Gastroesophageal sphincter (tissue), 4 donors: ENCODE data around the gene ORAI1. TPM values are rescaled to one million over a fixed set of nuclear protein-coding genes. Genes with fewer than 3 reads are reported as not detected.

Experiments used
- ATAC-seq: fragments of 150-250 bp; one replicate; pipeline ENCODE4 v1.9.1; 2016; ENCODE audit warnings: mild to moderate bottlenecking, moderate library complexity
- H3K27ac ChIP-seq, 4 donors: fragments of 200-600 bp; sonication (generic) in 3 of 4; 1 replicate in 3 of 4; 2 replicates in 1 of 4; pipeline ENCODE4 v1.5.1; 2016 to 2019
- H3K27me3 ChIP-seq: fragments of 200-600 bp; sonication (generic); one replicate; pipeline ENCODE4 v1.5.1; 2019
- H3K36me3 ChIP-seq, 2 donors: fragments of 200-600 bp; sonication (generic); one replicate each; pipeline ENCODE4 v1.5.1; 2019; ENCODE audit warnings: control low read depth in 1 of 2
- H3K4me1 ChIP-seq, 3 donors: fragments of 200-600 bp; sonication (generic); 1 replicate in 2 of 3; 2 replicates in 1 of 3; pipeline ENCODE4 v1.5.1; 2016 to 2019; ENCODE audit warnings: control low read depth in 2 of 3
- H3K4me3 ChIP-seq, 2 donors: fragments of 200-600 bp; sonication (generic); one replicate each; pipeline ENCODE4 v1.5.1; 2019; ENCODE audit warnings: mild to moderate bottlenecking in 1 of 2, moderate library complexity in 1 of 2
- H3K9me3 ChIP-seq, 3 donors: fragments of 200-600 bp; sonication (generic); one replicate each; pipeline ENCODE4 v1.5.1; 2017 to 2019; ENCODE audit warnings: control low read depth in 2 of 3
- EP300 ChIP-seq: sonication (generic); formaldehyde crosslinking; IDR thresholded peaks from one replicate; pipeline ENCODE4 v1.6.1; 2017; ENCODE audit warnings: antibody characterized with exemption, mild to moderate bottlenecking
- POLR2A ChIP-seq, 2 donors: fragments of 450-650 bp; IDR thresholded peaks; one replicate each; pipeline ENCODE4 v1.6.1; 2017; ENCODE audit warnings: antibody characterized with exemption in 2 of 2, mild to moderate bottlenecking in 2 of 2, moderate library complexity in 1 of 2
- POLR2AphosphoS5 ChIP-seq: sonication (generic); formaldehyde crosslinking; IDR thresholded peaks from one replicate; pipeline ENCODE4 v1.6.1; 2017; ENCODE audit warnings: antibody characterized with exemption
- WGBS, 2 donors: methylation state at CpG; one replicate each; pipeline ENCODE4 v1.1.5; 2018; ENCODE audit warnings: low coverage in 1 of 2; 5-methylcytosine and 5-hydroxymethylcytosine counted together
- total RNA-seq, 4 donors: library from RNA; depleted of rRNA; stranded (reverse); fragments of >200 nt; gene quantifications; one replicate each; pipeline ENCODE4 v1.1.0, GENCODE V29; 2016
- TF ChIP-seq, protein P1 (sequence below), 4 experiments: fragments of 200-600 bp in 2 of 4; fragments of 450-650 bp in 2 of 4; sonication (generic) in 1 of 4; IDR thresholded peaks; one replicate each; pipeline ENCODE4 v1.5.1; 2017 to 2019; ENCODE audit warnings: antibody characterized with exemption in 4 of 4, mild to moderate bottlenecking in 2 of 4, moderate library complexity in 2 of 4

The ORAI1 gene
- total RNA-seq, 4 donors from 2014 or later, result 8.7 to 15.5 (median 12.6) TPM

DNA sequence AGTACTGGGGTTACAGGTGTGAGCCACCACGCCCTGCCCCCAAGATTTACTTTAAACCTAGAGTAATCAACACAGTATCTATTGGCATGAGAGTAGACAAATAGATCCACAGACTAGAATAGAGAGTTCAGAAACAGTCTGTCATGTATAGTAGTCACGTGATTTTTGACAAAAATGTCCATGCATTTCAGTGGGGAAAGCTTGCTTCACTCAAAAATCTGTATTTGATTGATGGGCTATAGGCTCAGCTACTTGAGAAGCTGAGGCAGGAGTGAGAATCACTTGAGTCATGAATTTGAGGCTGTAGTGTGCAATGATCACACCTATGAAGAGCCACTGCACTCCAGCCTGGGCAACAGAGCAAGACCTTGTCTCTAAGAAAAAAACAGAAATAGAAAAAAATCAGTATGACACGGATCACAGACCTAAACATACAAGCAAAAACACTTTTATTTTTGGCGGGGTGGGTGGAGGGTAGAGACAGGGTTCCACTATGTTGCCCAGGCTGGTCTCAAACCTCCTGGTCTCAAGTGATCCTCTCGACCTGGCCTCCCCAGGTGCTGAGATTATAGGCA lies 7.6 kb upstream of the ORAI1 start:
- TF ChIP-seq POLR2A (IDR thresholded peaks at IDR 0.05), result no peak
- no peak for TF ChIP-seq POLR2AphosphoS5
- TF ChIP-seq EP300, result no peak
- TF ChIP-seq, protein P1, sequence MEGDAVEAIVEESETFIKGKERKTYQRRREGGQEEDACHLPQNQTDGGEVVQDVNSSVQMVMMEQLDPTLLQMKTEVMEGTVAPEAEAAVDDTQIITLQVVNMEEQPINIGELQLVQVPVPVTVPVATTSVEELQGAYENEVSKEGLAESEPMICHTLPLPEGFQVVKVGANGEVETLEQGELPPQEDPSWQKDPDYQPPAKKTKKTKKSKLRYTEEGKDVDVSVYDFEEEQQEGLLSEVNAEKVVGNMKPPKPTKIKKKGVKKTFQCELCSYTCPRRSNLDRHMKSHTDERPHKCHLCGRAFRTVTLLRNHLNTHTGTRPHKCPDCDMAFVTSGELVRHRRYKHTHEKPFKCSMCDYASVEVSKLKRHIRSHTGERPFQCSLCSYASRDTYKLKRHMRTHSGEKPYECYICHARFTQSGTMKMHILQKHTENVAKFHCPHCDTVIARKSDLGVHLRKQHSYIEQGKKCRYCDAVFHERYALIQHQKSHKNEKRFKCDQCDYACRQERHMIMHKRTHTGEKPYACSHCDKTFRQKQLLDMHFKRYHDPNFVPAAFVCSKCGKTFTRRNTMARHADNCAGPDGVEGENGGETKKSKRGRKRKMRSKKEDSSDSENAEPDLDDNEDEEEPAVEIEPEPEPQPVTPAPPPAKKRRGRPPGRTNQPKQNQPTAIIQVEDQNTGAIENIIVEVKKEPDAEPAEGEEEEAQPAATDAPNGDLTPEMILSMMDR (IDR thresholded peaks at IDR 0.05), result no peak
- no peak for ATAC-seq
- H3K27ac ChIP-seq, result no peak overlapping the region
- H3K4me1 ChIP-seq, result peaks cover 0 to 14% (median 0%) of the 10 kb centered on the region in 3 donors
- no peaks in the 10 kb centered on the region for H3K36me3 ChIP-seq
- H3K9me3 ChIP-seq, result no peaks in the 10 kb centered on the region
- H3K27me3 ChIP-seq, result no peaks in the 10 kb centered on the region
- H3K4me3 ChIP-seq, result no peak overlapping the region
- WGBS, 2 donors, result 92 to 100% methylated on average over 1 to 5 of the region's 5 CpGs

DNA sequence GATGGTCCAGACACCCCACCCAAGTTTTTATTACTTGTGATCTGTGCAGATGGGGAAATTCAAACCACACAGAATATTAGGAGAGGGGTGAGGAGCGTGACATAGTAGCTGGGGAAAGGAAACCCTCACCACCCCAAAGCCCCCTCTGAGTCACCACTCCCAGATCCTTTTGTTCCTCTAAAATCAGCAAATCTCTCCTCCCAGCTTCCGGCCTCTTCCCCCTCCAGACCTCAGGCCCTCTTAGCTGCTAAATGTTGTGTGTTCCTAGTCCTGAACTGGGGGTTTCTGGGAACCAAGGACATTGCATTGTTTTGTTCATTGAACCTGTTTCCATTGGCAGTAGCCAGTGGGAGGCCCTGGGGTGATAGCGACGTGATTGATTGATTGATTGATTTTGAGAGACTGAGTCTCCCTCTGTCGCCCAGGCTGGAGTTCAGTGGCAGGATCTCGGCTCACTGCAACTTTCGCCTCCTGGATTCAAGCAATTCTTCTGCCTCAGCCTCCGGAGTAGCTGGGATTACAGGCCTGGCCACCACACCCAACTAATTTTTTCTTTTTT lies 5.9 kb upstream of the ORAI1 start:
- peaks cover 0 to 21% (median 3%) of the 10 kb centered on the region in 3 donors for H3K4me1 ChIP-seq
- H3K9me3 ChIP-seq, result no peaks in the 10 kb centered on the region
- H3K27ac ChIP-seq, result peak overlapping the region in 2 of 4 donors; percentile 53 to 69
- no peak for ATAC-seq
- TF ChIP-seq, protein P1 (IDR thresholded peaks at IDR 0.05), result no peak
- TF ChIP-seq POLR2A (IDR thresholded peaks at IDR 0.05) (no peak), POLR2AphosphoS5 (no peak), EP300 (no peak)
- no peak overlapping the region for H3K4me3 ChIP-seq
- no peaks in the 10 kb centered on the region for H3K36me3 ChIP-seq
- H3K27me3 ChIP-seq, result no peaks in the 10 kb centered on the region
- WGBS, 2 donors, result 57 to 88% methylated on average over 3 to 4 of the region's 8 CpGs

DNA sequence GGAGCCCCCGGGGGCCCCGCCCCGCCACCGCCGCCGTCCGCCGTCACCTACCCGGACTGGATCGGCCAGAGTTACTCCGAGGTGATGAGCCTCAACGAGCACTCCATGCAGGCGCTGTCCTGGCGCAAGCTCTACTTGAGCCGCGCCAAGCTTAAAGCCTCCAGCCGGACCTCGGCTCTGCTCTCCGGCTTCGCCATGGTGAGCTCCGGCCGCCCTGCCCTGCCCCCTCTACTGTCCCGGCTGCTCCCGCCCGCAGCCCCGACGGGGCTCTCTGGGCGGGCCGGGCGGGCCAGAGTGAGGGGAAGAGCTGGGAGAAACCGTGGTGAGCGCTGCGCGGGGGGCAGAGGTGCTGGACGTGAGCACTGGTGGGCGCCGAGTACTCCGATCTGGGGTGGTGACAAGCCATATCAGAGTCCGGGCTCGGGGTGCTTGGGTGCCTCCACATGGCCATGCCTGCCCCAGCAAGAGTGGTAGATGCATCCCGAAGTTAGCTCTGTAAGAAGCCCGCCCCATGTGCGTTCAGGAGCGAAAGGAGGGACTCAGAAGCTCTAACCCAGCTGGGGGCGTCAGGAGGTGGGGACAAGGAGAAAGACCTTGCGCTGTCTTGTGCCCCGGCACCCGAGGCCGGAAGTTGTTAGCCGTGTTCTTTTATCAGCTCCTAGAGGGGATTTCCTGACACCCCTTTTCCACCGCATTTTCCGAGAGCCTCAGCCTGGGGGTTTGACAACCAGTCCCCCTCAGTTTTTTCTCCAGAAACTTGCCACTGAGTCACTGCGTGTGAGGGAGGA lies 717 bp downstream of the ORAI1 start:
- Histone ChIP-seq H3K36me3 (no peaks in the 10 kb centered on the region), H3K4me3 (peak overlapping the region; percentile 49 to 79), H3K27me3 (no peaks in the 10 kb centered on the region), H3K4me1 (peaks cover 0 to 66% (median 10%) of the 10 kb centered on the region in 3 donors), H3K9me3 (no peaks in the 10 kb centered on the region), H3K27ac (peak overlapping the region; percentile 35 to 97 (median 94))
- ATAC-seq, result peak; percentile 62
- 0% methylated on average over 3 to 8 of the region's 53 CpGs for WGBS, 2 donors
- TF ChIP-seq POLR2AphosphoS5 (peak; percentile 0), EP300 (no peak)
- TF ChIP-seq, protein P1 (IDR thresholded peaks at IDR 0.05), result peak in 1 of 4 experiments; percentile 26

DNA sequence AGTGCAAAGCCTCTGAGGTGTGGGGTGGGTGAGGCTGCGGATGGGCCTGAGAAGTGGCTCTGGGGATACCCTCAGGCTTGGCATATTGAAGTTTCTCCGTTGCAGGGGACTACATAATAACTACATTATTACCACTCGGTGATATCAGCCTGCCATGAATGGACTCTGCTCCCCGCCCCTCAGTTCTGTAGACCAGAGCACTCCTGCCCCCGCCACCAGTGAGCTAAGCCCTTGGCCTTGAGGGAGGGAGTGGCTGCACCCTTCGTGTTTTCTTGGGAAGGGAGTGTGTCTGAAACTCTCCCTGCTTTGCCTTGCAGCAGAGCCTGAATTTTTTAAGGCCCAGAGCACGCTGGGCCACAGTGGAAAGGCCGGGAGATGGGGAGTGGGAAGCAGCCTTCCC lies 1.7 kb downstream of the ORAI1 start:
- Histone ChIP-seq H3K9me3 (no peaks in the 10 kb centered on the region), H3K36me3 (no peaks in the 10 kb centered on the region), H3K27me3 (no peaks in the 10 kb centered on the region), H3K4me3 (peak overlapping the region in 1 of 2 donors; percentile 79), H3K27ac (peak overlapping the region in 3 of 4 donors; percentile 94 to 97 (median 95)), H3K4me1 (peaks cover 0 to 76% (median 18%) of the 10 kb centered on the region in 3 donors)
- 60% methylated on average over 1 of the region's 8 CpGs; no CpG with 5 or more reads in 1 of the 2 donors for WGBS, 2 donors
- TF ChIP-seq EP300 (no peak), POLR2AphosphoS5 (no peak), POLR2A (IDR thresholded peaks at IDR 0.05) (no peak)
- TF ChIP-seq, protein P1 (IDR thresholded peaks at IDR 0.05), result no peak
- no peak for ATAC-seq
